Thymus (tissue), 11 donors: Measurements from ENCODE around the gene RHOT1. TPM values are rescaled to one million over a fixed set of nuclear protein-coding genes. Genes with fewer than 3 reads are reported as not detected.
"Not testable (repeated sequence)": the region's sequence is repeated elsewhere in the genome, so short reads cannot be mapped to it uniquely, and the experiment has no call there.

Experiments
- DNase-seq, 9 donors: peaks; one replicate each; pipeline ENCODE4 v3.0.0-alpha.2; 2013; ENCODE audit warnings: low spot score in 9 of 9, low read depth in 6 of 9, missing footprints in 1 of 9
- H3K27ac ChIP-seq, 2 donors: one replicate each; pipeline ENCODE4 v1.5.1; 2013; ENCODE audit warnings: control low read depth in 1 of 2, low read depth in 1 of 2, low read length in 1 of 2, mild to moderate bottlenecking in 1 of 2, moderate library complexity in 1 of 2
- H3K27me3 ChIP-seq, 2 donors: one replicate each; pipeline ENCODE4 v1.5.1; 2013; ENCODE audit warnings: low read length in 1 of 2; ENCODE audit not compliant: control insufficient read depth in 2 of 2, insufficient read depth in 1 of 2
- H3K36me3 ChIP-seq, 2 donors: one replicate each; pipeline ENCODE4 v1.5.1; 2013; ENCODE audit warnings: low read length in 1 of 2, mild to moderate bottlenecking in 1 of 2, moderate library complexity in 1 of 2; ENCODE audit not compliant: control insufficient read depth in 2 of 2, insufficient read depth in 2 of 2
- H3K4me1 ChIP-seq, 2 donors: one replicate each; pipeline ENCODE4 v1.5.1; 2013; ENCODE audit warnings: low read length in 2 of 2; ENCODE audit not compliant: control insufficient read depth in 2 of 2, insufficient read depth in 2 of 2
- H3K4me3 ChIP-seq, 2 donors: one replicate each; pipeline ENCODE4 v1.5.1; 2013; ENCODE audit warnings: low read length in 2 of 2, control low read depth in 1 of 2, mild to moderate bottlenecking in 1 of 2
- H3K9me3 ChIP-seq, 2 donors: one replicate each; pipeline ENCODE4 v1.5.1; 2013; ENCODE audit warnings: low read length in 1 of 2, mild to moderate bottlenecking in 1 of 2; ENCODE audit not compliant: control insufficient read depth in 2 of 2, insufficient read depth in 1 of 2
- WGBS: extraction: QIAGEN DNeasy Blood & Tissue Kit; methylation state at CpG from one replicate; pipeline ENCODE4 v1.1.7; 2013; 5-methylcytosine and 5-hydroxymethylcytosine counted together
- polyA plus RNA-seq: library from polyadenylated mRNA; stranded (reverse); fragments of 200-250 nt; gene quantifications from one replicate; pipeline ENCODE4 v1.2.3, GENCODE V29; 2013
- total RNA-seq: library from RNA; stranded (reverse); fragments of 120-200 nt; gene quantifications from one replicate; pipeline ENCODE4 v1.2.4, GENCODE V29; 2013
- donor health status: healthy.

Gene RHOT1
- total and polyA plus RNA-seq, 2 donors = 43.9 to 51.6 TPM

GRCh38 chr17:32126746-32127145, 15.6 kb upstream of the RHOT1 start:
- Histone ChIP-seq H3K27ac (peak overlapping the region; percentile 77 to 83), H3K36me3 (no peaks in the 10 kb centered on the region), H3K9me3 (no peaks in the 10 kb centered on the region), H3K4me1 (peaks cover 0 to 20% of the 10 kb centered on the region in 2 donors), H3K4me3 (peak overlapping the region in 1 of 2 donors; percentile 84), H3K27me3 (no peaks in the 10 kb centered on the region)
- no peak for DNase-seq
- WGBS = 98% methylated on average over 8 of the region's 8 CpGs

GRCh38 chr17:32127158-32127897, 15.0 kb upstream of the RHOT1 start:
- Histone ChIP-seq H3K27ac (peak overlapping the region; percentile 77 to 83), H3K4me3 (peak overlapping the region; percentile 83 to 84), H3K4me1 (peaks cover 0 to 20% of the 10 kb centered on the region in 2 donors), H3K36me3 (no peaks in the 10 kb centered on the region), H3K27me3 (no peaks in the 10 kb centered on the region), H3K9me3 (no peaks in the 10 kb centered on the region)
- peak in 7 of 9 donors; percentile 55 to 86 (median 68) for DNase-seq
- under 1% methylated on average over 25 of the region's 25 CpGs for WGBS

- not testable (repeated sequence) for H3K27ac ChIP-seq, H3K9me3 ChIP-seq, H3K27me3 ChIP-seq, DNase-seq, H3K36me3 ChIP-seq
- Histone ChIP-seq H3K4me3 (peak overlapping the region; percentile 6 to 84), H3K4me1 (peaks cover 0 to 20% of the 10 kb centered on the region in 2 donors)
- WGBS = 90% methylated on average over 7 of the region's 7 CpGs
These were observed 13.8 kb upstream of the RHOT1 start for GRCh38 chr17:32128470-32128869.

DNA sequence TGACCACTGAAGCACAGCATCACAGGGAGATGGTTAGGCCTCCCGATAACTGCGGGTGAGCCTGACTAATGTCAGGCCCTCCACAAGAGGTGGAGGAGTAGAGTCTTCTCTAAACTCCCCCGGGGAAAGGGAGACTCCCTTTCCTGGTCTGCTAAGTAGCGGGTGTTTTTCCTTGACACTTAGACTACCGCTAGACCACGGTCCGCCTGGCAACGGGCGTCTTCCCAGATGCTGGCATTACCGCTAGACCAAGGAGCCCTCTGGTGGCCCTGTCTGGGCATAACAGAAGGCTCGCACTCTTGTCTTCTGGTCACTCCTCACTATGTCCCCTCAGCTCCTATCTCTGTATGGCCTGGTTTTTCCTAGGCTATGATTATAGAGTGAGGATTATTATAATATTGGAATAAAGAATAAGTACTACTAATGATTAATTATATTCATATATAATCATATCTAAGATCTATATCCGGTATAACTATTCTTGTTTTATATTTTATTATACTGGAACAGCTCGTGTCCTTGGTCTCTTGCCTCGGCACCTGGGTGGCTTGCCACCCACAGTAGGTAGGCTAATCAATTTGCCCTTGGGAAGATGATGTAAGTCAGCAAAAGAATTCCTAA, 6.7 kb upstream of the RHOT1 start:
- H3K36me3 ChIP-seq, H3K27me3 ChIP-seq, H3K27ac ChIP-seq, DNase-seq, H3K4me1 ChIP-seq, H3K4me3 ChIP-seq, H3K9me3 ChIP-seq: not testable (repeated sequence)
- WGBS = 79% methylated on average over 13 of the region's 14 CpGs

GRCh38 chr17:32136856-32137255, 5.4 kb upstream of the RHOT1 start:
- Histone ChIP-seq H3K27me3 (no peaks in the 10 kb centered on the region), H3K27ac (no peak overlapping the region), H3K36me3 (no peaks in the 10 kb centered on the region), H3K9me3 (no peaks in the 10 kb centered on the region), H3K4me1 (peaks cover 3 to 6% of the 10 kb centered on the region in 2 donors), H3K4me3 (no peak overlapping the region)
- no peak for DNase-seq
- 98% methylated on average over 1 of the region's 1 CpG for WGBS

DNA sequence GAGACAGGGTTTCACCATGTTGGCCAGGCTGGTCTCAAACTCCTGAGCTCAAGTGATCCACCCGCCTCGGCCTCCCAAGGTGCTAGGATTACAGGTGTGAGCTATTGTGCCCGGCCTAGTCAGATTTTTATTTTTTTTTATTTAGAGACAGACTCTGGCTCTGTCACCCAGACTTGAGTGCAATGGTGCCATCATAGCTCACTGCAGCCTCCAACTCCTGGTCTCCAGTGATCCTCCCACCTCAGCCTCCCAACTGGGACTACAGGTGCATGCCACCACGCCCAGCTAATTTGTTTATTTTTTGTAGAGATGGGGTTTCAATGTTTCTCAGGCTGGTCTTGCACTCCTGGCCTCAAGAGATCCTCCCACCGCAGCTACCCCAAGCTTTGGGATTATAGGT, 2.8 kb upstream of the RHOT1 start:
- H3K27me3 ChIP-seq, H3K36me3 ChIP-seq, DNase-seq, H3K27ac ChIP-seq, H3K9me3 ChIP-seq, H3K4me3 ChIP-seq: not testable (repeated sequence)
- peaks cover 6 to 11% of the 10 kb centered on the region in 2 donors for H3K4me1 ChIP-seq
- 93% methylated on average over 5 of the region's 5 CpGs for WGBS

DNA sequence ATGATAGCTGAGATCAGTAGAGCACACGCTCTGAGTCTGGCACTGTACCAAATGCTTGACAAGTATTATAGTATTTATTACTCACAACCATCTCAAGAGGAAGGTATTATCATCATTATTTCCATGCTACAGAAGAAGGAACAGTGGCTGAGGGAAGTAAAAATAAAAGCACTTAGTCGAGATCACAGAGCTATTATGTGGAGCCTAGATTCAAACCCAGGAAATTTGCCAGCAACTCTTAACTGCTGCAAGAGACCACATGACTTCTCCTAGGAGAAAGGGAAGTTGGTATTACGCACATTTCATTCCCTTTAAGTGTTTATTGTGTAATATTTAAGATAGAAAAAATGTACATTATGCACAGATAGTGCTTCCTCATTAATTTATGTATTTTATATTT, 1.0 kb upstream of the RHOT1 start:
- Histone ChIP-seq H3K4me3 (no peak overlapping the region), H3K36me3 (peaks cover 2 to 3% of the 10 kb centered on the region in 2 donors), H3K4me1 (peaks cover 6 to 11% of the 10 kb centered on the region in 2 donors), H3K9me3 (no peaks in the 10 kb centered on the region), H3K27ac (peak overlapping the region in 1 of 2 donors; percentile 75), H3K27me3 (no peaks in the 10 kb centered on the region)
- WGBS = 22% methylated on average over 3 of the region's 3 CpGs
- peak in 1 of 9 donors; percentile 39 for DNase-seq

- no peak for DNase-seq
- Histone ChIP-seq H3K36me3 (peaks cover 2 to 3% of the 10 kb centered on the region in 2 donors), H3K27me3 (no peaks in the 10 kb centered on the region), H3K27ac (peak overlapping the region; percentile 75 to 91), H3K4me1 (peaks cover 6 to 11% of the 10 kb centered on the region in 2 donors), H3K4me3 (peak overlapping the region; percentile 64 to 91), H3K9me3 (no peaks in the 10 kb centered on the region)
- WGBS = 13% methylated on average over 12 of the region's 12 CpGs
These were observed 644 bp upstream of the RHOT1 start for GRCh38 chr17:32141679-32142037.

DNA sequence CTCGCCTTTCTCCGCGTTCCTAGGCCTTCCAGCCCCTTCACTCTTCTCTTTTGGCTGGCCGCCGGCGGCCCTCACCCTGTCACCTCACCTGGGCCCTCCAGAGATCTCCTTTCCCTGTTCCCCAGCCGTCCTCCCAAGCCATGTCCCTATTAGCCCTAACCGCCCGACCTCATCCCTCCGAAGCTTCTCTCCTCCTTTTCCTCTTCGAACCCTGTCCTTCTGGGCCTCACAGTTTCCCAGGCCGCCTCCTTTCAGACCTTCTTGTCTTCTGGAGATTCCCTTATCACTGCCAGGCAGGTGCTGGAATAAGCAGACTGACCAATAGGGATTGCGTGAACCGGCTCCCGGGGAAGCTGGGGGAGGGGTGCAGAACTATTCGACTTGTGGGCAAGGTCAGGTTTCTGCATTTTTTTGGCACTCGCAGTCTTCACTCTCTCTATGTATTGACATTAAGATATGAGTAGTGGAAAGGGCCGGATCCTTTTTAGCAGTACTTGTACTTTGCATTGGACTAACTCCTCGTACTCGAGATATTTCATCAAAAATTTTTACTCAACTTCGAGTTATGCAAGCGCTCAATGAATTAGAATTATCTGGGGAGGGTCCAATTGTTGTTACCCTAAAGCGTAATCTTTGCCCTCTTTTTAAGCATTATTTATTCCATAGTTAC, 690 bp downstream of the RHOT1 start:
- Histone ChIP-seq H3K27ac (peak overlapping the region; percentile 71 to 80), H3K4me3 (peak overlapping the region; percentile 64 to 91), H3K4me1 (peaks cover 6 to 11% of the 10 kb centered on the region in 2 donors), H3K9me3 (no peaks in the 10 kb centered on the region), H3K27me3 (no peaks in the 10 kb centered on the region), H3K36me3 (peaks cover 3 to 4% of the 10 kb centered on the region in 2 donors)
- 6% methylated on average over 23 of the region's 23 CpGs for WGBS
- DNase-seq = peak in 4 of 9 donors; percentile 26 to 53 (median 28)
